ENCODE results near the gene IL1R2. TPM values are rescaled to one million over a fixed set of nuclear protein-coding genes. Genes with fewer than 3 reads are reported as not detected.

Gene IL1R2
- total RNA-seq, 1 donor from 2014 or later: 23.3 TPM

GRCh38 chr2:102062802-102063201, 71.0 kb downstream of the IL1R2 start:
- H3K36me3 ChIP-seq: no peaks in the 10 kb centered on the region
- peaks cover 83% of the 10 kb centered on the region for H3K4me1 ChIP-seq
- no peaks in the 10 kb centered on the region for H3K27me3 ChIP-seq (ENCODE audit: low read depth)
- peak overlapping the region; percentile 89 for H3K27ac ChIP-seq
- no peak for DNase-seq
- no peak for TF ChIP-seq CTCF (IDR thresholded peaks at IDR 0.05)
- ATAC-seq: no peak
- intact Hi-C loops (cut with DNase I): no loop called here
- H3K4me3 ChIP-seq: no peak overlapping the region
- H3K9me3 ChIP-seq: no peaks in the 10 kb centered on the region

- intact Hi-C loops (cut with DNase I): no loop called here
- no peaks in the 10 kb centered on the region for H3K36me3 ChIP-seq
These were observed 71.7 kb downstream of the IL1R2 start for GRCh38 chr2:102063487-102063911.

GRCh38 chr2:102063941-102064678, 72.3 kb downstream of the IL1R2 start:
- Histone ChIP-seq H3K27ac (peak overlapping the region; percentile 89), H3K27me3 (ENCODE audit: low read depth) (no peaks in the 10 kb centered on the region), H3K36me3 (no peaks in the 10 kb centered on the region), H3K4me1 (peaks cover 75% of the 10 kb centered on the region), H3K9me3 (no peaks in the 10 kb centered on the region), H3K4me3 (no peak overlapping the region)
- ATAC-seq (peak; percentile 94 to 95), DNase-seq (peak; percentile 87)
- TF ChIP-seq CTCF (IDR thresholded peaks at IDR 0.05): no peak
- intact Hi-C loops (cut with DNase I): no loop called here

More at GRCh38 chr2:102063487-102063911, 71.7 kb downstream of the IL1R2 start:
- Histone ChIP-seq H3K4me3 (no peak overlapping the region), H3K27ac (peak overlapping the region; percentile 89), H3K9me3 (no peaks in the 10 kb centered on the region), H3K27me3 (ENCODE audit: low read depth) (no peaks in the 10 kb centered on the region), H3K4me1 (peaks cover 76% of the 10 kb centered on the region)
- ATAC-seq (peak; percentile 91 to 93), DNase-seq (peak; percentile 80)
- no peak for TF ChIP-seq CTCF (IDR thresholded peaks at IDR 0.05)

GRCh38 chr2:102064679-102065674, 73.2 kb downstream of the IL1R2 start:
- ATAC-seq: no peak
- peaks cover 75% of the 10 kb centered on the region for H3K4me1 ChIP-seq

More at GRCh38 chr2:102064679-102065674, 73.2 kb downstream of the IL1R2 start:
- intact Hi-C loops (cut with DNase I): no loop called here
- DNase-seq: no peak
- no peak for TF ChIP-seq CTCF (IDR thresholded peaks at IDR 0.05)
- Histone ChIP-seq H3K9me3 (no peaks in the 10 kb centered on the region), H3K36me3 (no peaks in the 10 kb centered on the region), H3K27ac (peak overlapping the region; percentile 89), H3K4me3 (no peak overlapping the region), H3K27me3 (ENCODE audit: low read depth) (no peaks in the 10 kb centered on the region)

All from lower lobe of right lung (tissue), 2 donors.